ENCODE results near the gene ECEL1. TPM values are rescaled to one million over a fixed set of nuclear protein-coding genes. Genes with fewer than 3 reads are reported as not detected.
A peak's percentile ranks its signal among the peaks of the same experiment; 100 is the strongest.

Gene ECEL1
- total RNA-seq, 2 donors from 2014 or later, result 0.26 to 0.47 TPM

DNA sequence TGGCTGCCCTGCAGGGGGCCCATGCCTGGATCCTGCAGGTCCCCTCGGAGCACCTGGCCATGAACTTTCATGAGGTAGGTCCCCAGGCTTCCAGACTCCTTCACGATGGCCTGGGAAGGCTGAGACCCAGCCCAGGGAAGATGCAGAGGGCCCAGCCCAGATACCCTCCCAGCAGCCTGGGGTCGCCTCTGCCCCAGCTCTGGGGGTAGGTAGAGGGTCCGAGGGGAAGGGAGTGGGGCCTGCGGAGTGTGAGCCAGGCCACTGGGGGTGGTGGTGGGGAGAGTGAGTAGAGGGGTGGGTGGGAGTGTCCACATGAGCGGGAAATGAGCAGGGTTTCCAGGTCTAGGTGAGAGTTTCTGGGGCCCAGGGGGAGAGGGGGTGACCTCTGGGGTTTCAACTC lies 37.1 kb upstream of the ECEL1 start:
- intact Hi-C loops (cut with DNase I), result loop anchor here (5.0 to 10.0 kb wide), 4 partner anchors 72 to 622 kb away; no protein-coding TSS in a partner anchor
- no peak for ATAC-seq
- no peak for DNase-seq

DNA sequence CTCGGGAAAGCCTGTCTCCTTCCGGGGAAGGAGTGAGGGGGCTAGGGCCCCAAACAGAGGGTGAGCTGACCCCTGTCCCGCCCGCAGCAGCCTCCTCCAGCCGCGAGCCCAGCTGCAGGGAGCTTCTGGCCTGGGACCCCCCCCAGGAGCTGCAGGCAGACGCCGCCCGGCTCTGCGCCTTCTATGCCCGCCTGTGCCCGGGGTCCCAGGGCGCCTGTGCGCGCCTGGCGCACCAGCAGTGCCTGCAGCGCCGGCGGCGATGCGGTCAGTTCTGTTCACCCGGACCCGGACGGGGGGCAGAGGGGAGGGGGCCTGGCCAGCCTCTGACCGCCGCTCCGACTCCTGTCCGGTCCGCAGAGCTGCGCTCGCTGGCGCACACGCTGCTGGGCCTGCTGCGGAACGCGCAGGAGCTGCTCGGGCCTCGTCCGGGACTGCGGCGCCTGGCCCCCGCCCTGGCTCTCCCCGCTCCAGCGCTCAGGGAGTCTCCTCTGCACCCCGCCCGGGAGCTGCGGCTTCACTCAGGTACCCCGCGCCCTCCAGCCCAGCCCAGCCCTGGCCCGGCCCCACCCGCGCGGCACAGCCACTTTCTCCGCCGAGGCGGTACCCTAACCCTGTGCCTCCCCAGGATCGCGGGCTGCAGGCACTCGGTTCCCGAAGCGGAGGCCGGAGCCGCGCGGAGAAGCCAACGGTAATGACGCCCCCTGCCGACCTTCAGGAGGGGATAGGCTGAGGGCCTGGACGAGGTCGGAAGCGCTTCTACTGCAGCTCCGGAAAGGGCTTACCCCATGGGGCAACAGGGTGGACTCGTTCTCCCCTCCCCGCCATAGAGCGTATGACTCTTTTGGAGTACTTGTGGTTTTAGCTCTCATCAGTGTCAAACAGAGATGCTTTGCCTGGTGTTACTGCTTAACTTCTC lies 36.3 kb upstream of the ECEL1 start:
- intact Hi-C loops (cut with DNase I), result loop anchor here (5.0 to 10.0 kb wide), 4 partner anchors 72 to 622 kb away; no protein-coding TSS in a partner anchor
- ATAC-seq (peak; percentile 19 to 38), DNase-seq (no peak)

DNA sequence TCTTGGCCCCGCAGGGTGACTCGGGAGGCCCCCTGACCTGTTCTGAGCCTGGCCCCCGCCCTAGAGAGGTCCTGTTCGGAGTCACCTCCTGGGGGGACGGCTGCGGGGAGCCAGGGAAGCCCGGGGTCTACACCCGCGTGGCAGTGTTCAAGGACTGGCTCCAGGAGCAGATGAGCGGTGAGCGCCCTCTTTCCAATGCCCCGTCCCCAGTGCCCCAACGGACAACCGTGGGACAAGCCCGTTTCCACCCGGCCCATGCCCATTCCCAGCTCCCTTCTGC lies 35.7 kb upstream of the ECEL1 start:
- ATAC-seq, result no peak
- intact Hi-C loops (cut with DNase I), result loop anchor here (5.0 to 10.0 kb wide), 4 partner anchors 71 to 621 kb away; no protein-coding TSS in a partner anchor
- DNase-seq, result no peak

DNA sequence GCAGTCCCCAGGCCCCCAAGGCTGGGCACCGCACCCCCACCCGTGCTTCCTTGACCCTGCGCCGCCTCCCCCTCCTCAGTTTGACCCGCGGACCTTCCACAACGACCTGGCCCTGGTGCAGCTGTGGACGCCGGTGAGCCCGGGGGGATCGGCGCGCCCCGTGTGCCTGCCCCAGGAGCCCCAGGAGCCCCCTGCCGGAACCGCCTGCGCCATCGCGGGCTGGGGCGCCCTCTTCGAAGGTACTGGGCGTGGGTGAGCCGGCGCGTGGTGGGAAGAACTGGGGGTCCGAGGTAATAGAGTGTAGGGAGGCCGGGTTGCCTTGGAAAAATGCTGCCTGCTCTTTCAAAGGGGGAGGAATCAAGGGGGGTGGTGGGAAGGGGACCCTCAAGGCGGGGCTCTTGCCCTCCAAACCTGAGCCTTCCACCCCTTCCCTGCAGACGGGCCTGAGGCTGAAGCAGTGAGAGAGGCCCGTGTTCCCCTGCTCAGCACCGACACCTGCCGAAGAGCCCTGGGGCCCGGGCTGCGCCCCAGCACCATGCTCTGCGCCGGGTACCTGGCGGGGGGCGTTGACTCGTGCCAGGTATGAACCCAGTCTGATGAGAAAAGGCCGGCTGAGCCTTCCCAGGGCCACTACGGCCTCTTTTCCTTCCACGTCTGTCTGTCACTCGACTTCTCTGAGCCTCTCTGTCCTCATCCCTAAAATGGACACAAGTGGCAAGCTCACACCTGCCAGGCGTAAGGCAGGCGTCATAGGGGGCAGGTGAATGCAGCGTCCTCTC lies 35.2 kb upstream of the ECEL1 start:
- intact Hi-C loops (cut with DNase I), result loop anchor here (5.0 to 10.0 kb wide), 4 partner anchors 71 to 621 kb away; no protein-coding TSS in a partner anchor
- DNase-seq (no peak), ATAC-seq (no peak)

DNA sequence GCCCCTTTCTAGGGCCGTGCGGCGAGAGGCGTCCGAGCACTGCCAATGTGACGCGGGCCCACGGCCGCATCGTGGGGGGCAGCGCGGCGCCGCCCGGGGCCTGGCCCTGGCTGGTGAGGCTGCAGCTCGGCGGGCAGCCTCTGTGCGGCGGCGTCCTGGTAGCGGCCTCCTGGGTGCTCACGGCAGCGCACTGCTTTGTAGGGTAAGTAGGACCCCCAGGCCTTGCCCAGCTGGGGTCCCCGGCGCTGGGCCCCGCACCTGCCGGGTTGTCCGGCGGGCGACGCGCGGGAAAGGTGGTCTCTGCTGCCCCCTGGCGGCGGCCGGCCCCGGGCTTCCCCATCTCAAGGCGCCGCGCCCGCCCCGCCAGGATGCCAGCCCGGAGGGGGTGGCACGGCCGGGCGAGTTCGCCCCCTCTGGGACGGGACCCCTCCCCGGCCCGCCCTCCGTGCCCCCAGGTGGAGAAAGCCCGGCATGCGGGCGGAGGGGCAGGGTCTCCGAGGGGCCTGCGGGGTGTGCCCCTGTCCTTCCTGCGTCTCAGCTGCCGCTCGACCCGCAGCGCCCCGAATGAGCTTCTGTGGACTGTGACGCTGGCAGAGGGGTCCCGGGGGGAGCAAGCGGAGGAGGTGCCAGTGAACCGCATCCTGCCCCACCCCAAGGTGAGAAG lies 34.5 kb upstream of the ECEL1 start:
- ATAC-seq (peak; percentile 45 to 57), DNase-seq (peak; percentile 63)
- intact Hi-C loops (cut with DNase I), result loop anchor here (5.0 to 10.0 kb wide), 4 partner anchors 70 to 620 kb away; no protein-coding TSS in a partner anchor

DNA sequence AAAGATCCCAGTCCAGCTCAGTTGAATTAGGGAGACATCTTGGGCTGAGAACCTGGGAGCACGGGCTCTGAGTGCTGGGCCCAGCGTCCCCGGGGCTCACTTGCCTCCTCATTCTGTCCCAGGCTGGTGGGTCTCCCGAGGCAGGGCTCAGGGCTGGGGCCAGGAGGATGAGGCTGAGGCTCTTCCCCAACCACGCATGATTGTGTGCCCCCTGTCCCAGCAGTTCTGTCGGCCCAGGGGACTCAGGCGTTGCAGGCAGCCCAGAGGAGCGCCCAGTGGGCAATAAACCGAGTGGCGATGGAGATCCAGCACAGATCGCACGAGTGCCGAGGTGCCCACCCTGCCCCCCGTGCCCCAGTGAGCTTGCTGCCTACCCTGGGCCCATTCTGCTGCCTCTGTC lies 33.5 kb upstream of the ECEL1 start:
- ATAC-seq, result no peak
- DNase-seq, result no peak
- intact Hi-C loops (cut with DNase I), result loop anchor here (5.0 to 10.0 kb wide), 4 partner anchors 69 to 619 kb away; no protein-coding TSS in a partner anchor

DNA sequence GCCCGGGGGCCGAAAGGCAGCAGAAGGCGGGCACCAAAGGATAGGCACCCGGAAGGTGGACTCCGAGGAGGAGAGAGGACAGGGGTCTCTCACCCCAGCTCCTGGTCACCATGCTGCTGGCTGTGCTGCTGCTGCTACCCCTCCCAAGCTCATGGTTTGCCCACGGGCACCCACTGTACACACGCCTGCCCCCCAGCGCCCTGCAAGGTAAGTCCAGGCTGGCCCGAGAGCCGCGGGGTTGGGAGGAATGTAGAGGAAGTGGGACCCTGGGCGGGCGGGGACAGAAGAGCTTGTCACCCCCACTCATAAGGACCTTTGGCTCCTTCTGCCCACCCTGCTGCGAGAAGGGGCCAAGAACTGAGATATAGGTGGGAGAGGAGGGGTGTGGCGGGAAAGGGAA lies 32.9 kb upstream of the ECEL1 start:
- no peak for DNase-seq
- intact Hi-C loops (cut with DNase I), result loop anchor here (5.0 to 10.0 kb wide), 4 partner anchors 68 to 618 kb away; no protein-coding TSS in a partner anchor
- ATAC-seq, result no peak

DNA sequence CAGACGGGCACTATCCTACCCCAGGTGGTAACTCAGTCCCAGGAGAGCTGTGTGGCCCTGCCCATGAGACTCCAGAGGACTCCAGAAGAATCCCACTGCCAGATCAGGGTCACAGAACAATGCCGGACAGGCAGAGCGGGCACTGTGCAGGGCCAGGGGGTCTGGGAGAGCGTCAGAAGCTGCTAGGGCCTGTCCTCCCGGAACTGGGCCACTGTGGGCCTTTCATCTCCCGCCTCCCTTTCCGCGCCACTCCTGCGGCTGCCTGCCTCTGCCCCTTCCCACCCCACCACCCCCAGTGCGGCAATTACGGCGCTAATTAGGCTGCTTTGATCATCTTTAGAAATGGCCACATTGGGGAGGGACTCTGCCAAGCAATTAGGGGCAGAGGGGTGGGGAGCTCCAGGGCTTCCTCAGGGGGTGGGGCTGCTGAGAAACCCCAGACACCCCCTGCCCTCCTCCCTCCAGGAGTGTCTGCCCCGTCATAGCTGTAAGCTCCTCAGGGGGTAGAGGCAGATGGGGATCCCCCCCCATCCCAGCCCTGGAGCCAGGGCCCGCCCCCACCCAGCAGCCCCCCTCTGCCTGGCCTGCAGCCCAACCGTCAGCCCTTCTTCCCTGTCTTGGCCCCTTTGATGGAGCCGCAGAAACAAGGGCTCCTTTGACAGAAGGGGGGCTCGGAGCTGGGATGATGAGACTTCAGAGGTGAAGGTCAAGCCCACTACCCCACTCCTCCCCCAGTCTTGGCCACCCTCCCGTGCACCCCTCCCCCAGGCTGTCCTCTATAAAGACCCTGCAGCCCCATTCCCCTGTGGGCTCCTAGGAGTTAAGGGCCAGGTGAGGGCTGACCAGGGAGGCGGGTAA lies 32.2 kb upstream of the ECEL1 start, which contains the start of gene PRSS56:
Gene PRSS56 (plus strand): TSS at position 808 of the 858 bp plus-strand sequence. CDS start 211 bp downstream, outside the sequence.
- intact Hi-C loops (cut with DNase I), result loop anchor here (5.0 to 10.0 kb wide), 4 partner anchors 68 to 618 kb away; no protein-coding TSS in a partner anchor
- ATAC-seq (no peak), DNase-seq (no peak)

DNA sequence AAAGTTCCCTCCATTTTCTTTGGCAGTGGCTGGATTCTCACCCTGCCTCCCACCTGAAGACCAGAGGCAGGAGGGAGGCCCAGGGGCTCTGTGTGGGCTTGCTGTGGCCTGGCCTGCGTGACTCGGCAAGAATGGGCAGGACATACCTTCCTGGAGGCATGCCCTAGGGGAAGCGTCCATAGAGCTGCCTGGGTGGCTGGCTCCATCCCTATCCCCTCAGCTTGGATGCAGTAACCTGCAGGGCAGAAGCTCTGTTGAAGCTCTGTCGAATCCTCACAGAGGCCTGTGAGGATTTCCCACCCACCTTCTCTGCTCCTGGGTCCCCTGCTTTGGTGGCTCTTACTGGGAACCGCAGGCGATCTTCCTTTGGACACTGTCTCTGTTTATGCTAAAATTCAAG lies 31.2 kb upstream of the ECEL1 start:
- ATAC-seq (no peak), DNase-seq (no peak)
- intact Hi-C loops (cut with DNase I), result no loop called here

DNA sequence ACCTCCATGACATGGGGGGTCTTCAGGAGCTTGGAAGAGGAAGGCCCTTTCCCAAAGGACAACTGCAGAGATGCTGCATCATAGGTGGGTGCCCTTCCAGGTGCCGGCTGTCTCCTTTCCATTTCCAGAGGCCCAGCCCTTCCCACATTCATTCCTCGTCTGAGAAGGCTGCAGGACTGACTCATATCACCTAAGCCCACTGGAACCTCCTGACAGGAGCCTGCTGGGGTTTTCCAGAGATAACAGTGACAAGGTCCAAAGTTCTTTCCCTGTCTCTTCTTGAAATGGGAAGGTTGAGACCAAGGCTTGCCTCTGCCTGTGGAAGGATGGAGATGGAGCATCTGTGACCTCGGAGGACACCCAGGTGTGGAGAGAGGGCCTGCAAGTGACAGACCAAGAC lies 28.9 kb upstream of the ECEL1 start:
- DNase-seq (no peak), ATAC-seq (no peak)
- intact Hi-C loops (cut with DNase I), result no loop called here

DNA sequence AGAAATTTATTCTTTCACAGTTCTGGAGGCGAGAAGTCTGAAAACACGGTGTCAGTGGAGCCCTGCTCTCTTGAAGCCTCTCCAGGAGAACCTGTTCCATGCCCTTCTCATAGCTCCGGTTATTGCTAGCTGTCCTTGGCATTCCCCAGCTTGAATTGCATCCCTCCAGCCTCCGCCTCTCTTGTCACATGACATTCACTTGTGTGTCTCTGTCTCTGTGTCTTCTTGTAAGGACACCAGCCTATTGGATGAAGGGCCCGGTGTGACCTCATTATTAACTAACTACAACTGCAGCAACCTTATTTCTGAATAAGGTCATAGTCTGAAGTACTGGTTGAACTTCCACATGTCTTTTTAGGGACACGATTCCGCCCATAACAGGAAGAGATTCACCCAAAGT lies 28.0 kb upstream of the ECEL1 start:
- no peak for ATAC-seq
- no peak for DNase-seq
- intact Hi-C loops (cut with DNase I), result no loop called here

DNA sequence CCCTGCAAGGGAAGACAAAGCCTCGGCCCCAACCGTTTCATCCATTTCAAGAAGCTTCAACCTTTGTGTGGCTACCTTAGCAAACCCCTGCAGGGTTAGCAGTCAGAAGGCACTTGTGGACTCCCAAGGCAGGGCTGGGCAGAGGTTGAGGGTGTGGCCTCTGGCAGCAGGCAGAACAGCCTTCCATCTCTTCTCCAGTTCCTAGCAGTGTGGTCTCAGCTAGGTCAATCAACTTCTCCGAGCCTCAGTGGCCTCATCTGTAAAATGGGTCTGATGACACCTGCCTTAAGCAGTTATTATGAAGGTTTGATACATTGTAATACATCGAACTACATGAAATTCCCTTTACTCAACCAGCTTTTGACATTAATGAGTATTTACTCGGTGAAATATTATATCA lies 25.7 kb upstream of the ECEL1 start:
- DNase-seq, result no peak
- intact Hi-C loops (cut with DNase I), result no loop called here
- no peak for ATAC-seq

DNA sequence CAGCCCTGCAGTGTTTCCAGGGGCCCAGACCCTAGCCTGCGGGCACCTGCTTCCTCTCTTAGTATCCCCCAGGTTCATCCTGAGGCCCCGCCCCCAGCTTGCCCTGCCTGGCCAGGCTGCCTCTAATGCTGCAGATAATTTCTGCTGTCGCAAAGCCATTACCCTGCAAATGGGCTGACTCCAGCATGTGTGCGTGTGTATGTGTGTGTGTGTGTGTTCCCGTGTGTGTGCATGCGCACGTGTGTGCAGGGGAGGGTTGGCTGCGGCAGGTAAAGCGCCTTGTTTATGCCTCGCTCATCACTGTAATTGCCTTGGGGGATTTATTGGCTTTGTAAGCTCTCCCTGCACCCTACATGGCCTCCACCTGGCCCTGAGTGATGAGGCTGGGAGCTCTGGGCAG lies 25.0 kb upstream of the ECEL1 start:
- intact Hi-C loops (cut with DNase I), result no loop called here
- ATAC-seq, result no peak
- no peak for DNase-seq

DNA sequence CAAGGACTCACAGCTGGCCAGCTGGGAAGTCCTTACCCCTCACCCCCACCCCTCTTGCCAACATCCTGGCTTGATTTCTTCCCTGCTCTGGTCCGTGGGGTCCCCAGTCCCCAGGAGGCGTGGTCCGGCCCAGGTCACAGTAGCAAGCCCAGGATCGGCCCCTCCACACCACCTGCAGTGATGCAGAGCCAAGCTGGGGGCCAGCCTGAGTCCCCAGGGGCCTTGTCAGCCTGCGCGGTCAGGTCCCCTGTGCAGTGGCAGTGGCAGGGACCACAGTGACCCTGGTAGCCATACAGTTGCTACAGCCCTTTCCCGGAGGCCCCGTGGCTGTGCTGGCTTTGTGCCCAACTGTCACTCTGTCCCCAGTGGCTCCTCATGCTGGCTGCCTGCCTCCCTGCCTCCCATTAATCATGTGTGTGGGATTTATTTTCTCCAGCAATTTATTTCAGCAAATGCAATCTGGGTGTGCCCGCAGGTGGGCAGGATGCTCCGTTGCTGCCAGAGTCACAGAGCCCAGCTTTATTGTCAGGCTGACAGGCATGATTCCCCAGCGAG lies 23.8 kb upstream of the ECEL1 start:
- DNase-seq, result no peak
- ATAC-seq, result no peak
- intact Hi-C loops (cut with DNase I), result no loop called here

DNA sequence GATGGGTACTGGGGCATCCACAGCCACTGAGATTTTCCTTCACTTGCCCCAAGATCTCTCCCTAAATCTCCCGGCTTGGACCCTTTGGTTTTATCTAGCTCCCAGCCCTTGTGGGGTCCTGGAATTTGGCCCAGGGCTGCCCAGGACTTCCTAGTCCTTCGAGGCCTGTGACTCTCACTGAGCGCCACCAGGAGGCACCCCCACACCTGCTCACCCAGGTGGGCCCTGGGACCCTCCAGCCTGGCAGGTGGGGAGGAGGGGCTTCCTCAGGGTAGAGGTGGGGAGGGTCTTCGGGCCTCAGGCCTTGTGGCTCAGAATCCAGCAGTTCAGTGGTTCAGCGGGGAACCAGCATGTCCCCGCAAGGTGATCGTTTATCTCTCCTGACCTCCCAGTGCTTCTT lies 20.6 kb upstream of the ECEL1 start:
- no peak for DNase-seq
- intact Hi-C loops (cut with DNase I), result no loop called here
- ATAC-seq, result no peak

DNA sequence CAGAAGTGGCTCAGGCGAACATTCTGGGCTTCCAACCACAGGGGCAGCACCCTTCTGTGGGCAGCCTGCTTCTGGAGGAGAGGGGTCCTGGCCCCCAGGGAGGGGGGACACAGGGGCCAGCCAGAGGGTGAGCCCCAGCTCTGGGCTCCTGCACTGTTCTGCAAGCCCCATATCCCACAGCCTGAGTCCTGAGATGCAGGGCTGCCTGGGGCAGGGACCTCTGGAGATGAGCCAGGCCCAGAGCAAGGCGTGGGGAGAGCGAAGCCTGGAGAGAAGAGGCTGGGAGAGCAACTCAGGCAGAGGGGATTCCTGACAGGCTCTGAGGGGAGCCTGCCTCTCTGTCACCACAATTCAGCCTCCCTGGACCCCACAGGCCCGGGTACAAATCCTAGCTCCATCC lies 19.1 kb upstream of the ECEL1 start:
- no peak for DNase-seq
- intact Hi-C loops (cut with DNase I), result no loop called here
- no peak for ATAC-seq

DNA sequence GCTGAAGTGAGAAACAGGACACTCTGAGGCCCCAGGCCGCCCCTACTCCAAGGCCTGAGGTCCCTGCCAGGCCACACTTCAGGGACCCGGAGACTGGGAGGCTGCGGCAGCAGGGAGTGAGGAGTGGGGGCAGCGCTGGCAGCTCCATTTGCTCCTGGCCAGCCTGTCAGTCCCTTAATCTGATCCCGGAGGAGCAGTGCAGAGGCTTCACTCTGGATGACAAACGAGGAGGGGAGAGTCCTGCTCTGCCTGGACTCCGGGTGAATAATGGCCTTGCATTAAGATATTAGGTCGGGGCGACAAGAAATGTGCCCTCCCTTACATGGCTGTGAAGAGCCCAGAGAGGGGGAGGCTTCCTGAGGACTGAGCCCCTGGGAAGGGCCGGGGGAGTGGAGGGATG lies 18.2 kb upstream of the ECEL1 start:
- no peak for ATAC-seq
- intact Hi-C loops (cut with DNase I), result no loop called here
- no peak for DNase-seq

DNA sequence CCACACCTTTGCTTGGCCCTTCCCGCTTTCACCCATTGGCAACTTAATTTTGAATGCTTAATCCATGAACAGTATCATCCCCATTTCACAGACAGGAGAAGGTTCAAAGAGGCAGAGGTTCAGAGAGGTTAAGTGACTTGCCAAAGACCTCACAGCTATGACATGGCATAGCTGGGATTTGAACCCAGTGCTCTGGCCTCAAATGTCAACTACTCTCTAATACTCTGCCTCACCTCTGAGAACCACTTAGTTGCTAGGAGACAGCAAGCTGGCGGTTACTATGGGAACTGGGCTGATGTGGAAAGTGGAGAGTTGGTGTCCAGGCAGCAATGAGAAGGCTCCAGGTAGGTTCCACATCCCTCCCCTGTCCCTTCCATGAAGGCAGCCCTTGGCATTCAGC lies 16.8 kb upstream of the ECEL1 start:
- intact Hi-C loops (cut with DNase I), result no loop called here
- ATAC-seq, result no peak
- DNase-seq, result no peak
